GM18520 (cell line): Measurements from ENCODE around the gene DENND1B.

Experiments
- ATAC-seq: cut with Tn5 transposase; IDR thresholded peaks from one replicate; pipeline ENCODE4 v1.9.1; 2021; ENCODE audit not compliant: unreplicated experiment

DENND1B gene

DNA sequence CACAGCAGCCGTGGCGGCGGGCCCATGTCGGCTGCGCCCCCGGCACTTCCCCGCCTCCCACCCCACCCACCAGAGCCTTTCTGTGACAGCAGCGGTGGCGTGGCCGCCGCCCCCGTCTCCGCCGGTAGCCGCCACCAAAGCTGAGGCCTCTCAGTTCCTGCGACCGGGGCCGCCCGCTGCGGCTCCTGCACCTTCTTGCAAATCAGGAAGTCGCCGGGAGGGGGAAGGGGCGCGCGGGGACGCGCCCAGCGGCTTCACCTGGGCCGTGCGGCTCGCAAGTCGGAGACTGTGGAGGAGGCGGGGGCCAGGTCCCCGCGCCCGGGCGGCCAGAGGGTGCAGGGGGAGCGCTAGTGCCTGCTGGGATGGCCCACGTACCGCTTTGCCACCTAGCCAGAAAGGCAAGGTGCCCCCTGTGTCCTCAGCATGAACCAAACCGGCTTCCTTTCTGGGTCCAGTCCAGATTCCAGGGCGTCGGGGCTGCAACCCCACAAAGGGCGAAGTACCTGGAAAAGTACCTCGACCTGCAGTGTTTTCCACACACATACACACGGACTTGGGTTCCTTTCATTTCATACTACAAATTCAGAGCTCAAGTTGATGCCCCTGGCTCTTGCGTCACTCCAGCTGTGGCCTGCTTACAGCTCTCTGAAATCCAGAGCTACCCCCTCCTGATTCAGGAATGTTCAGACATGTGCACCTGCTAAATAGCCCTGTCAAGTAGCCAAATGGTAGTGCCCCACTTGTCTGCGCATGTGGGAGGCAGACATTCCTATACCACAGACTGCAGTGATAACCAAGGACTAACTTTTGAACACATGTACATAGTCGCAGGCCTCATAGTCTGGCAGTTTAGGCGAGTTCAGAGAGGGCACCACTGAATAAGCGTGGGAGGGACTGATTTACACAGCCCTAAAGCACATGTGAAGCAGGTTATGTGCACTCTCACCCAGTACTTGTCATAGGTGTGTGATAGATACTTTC is at the start of gene DENND1B:
Gene DENND1B, minus strand, starts transcription at position 199 of the 981 bp plus-strand sequence. CDS start 325 bp downstream, outside the sequence.
- peak; percentile 34 for ATAC-seq

GRCh38 chr1:197814306-197814705 is 39.0 kb upstream of the DENND1B start:
- ATAC-seq: no peak

GRCh38 chr1:197813741-197814140 is 38.5 kb upstream of the DENND1B start:
- ATAC-seq: no peak

DNA sequence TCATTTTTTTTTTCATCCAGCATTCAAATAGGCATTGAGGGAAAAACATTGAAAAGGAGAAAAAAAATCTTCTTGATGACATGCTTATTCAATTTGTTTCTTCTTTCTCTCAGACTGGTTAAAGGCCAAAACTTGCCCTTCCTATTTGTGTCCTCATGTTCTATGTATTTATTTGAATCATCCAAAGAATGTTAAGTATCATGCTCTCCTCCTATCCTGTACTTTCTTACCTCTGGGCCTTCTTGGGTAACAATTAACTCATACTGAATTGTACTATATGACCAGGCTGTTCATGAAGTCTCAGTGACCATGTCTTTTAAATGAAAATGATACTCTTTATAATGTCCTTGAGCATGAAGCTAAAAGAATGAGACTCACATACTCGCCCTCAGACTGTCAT is 36.5 kb upstream of the DENND1B start:
- ATAC-seq: no peak

DNA sequence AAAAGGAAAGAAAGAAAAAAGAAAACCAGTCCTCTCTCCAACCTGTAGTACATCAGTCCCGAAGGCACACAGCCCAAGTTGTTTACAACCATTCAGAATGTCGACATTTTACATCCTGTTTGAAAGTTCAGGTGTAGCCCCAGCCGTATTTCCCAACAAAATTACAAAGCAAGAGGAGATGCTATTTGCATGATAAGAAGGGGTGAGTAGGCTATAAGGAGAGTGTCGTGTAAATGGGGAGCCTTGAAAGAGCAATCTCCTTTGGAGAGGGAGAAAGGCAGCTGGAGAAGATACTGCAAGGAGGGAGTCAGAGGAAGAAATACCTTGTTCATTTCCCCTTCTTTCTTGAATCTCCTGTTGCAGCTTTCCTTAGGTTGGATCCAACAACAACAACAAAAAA is 35.5 kb upstream of the DENND1B start:
- no peak for ATAC-seq

- peak; percentile 51 for ATAC-seq
Observed at GRCh38 chr1:197808880-197809279, 33.6 kb upstream of the DENND1B start.

- ATAC-seq: no peak
Observed at GRCh38 chr1:197807739-197808453, 32.6 kb upstream of the DENND1B start.

DNA sequence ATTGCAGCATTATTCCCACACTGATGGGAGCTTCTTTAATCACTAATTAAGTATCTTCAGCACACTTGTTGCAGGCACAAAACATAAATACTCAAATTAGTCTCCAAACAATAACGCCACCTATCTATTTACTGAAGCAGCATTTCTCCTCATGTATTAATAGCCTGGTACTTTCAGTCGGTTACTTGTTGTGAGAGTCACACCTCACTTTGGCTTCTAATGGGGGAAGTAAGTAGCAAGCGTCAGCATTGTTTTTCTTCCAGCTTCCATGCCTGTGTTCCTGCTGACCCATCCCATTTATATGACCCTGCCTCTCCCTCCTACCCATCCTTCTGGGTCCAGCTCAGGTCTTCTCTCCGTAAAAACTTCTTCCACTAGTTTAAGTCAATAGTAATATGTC is 31.9 kb upstream of the DENND1B start:
- peak; percentile 86 for ATAC-seq

- no peak for ATAC-seq
Observed at GRCh38 chr1:197806718-197807117, 31.4 kb upstream of the DENND1B start.

- no peak for ATAC-seq
Observed at GRCh38 chr1:197801684-197802083, 26.4 kb upstream of the DENND1B start.

DNA sequence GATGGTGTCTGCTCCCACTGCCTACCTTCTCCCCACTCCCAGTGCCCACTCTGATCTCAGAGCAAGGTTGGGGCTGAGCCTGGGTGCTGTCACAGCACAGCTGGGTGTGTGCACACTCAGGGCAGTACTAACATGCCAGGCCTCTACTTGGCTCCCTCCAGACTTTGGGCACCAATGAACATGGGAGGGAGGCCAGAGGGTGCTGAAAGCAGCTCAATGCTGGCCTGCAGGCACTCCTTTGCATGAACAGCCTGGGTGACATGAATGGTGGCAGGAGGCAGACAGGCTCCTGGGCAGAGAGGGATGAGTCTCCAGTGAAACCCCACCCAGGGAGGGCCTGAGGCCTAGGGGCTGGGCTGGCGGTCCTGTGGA is 25.8 kb upstream of the DENND1B start:
- ATAC-seq: no peak

- ATAC-seq: no peak
Observed at GRCh38 chr1:197800379-197801110, 25.3 kb upstream of the DENND1B start.

- no peak for ATAC-seq
Observed at GRCh38 chr1:197799271-197799670, 24.0 kb upstream of the DENND1B start.

- no peak for ATAC-seq
Observed at GRCh38 chr1:197798492-197798891, 23.2 kb upstream of the DENND1B start.

DNA sequence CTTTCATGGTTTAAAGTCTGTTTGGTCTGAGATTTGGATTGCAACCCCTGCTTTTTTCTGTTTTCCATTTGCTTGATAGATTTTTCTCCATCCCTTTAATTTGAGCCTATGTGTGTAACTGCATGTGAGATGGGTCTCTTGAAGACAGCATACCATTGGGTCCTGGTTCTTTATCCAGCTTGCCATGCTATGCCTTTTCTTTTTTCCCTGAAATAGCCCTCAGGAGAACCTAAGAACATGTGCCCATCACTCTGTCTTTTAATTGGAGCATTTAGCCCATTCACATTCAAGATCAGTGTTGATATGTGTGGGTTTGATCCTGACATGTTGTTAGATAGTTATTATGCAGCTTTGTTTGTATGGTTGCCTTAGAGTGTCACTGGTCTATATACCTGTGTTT is 21.7 kb upstream of the DENND1B start:
- ATAC-seq: no peak

DNA sequence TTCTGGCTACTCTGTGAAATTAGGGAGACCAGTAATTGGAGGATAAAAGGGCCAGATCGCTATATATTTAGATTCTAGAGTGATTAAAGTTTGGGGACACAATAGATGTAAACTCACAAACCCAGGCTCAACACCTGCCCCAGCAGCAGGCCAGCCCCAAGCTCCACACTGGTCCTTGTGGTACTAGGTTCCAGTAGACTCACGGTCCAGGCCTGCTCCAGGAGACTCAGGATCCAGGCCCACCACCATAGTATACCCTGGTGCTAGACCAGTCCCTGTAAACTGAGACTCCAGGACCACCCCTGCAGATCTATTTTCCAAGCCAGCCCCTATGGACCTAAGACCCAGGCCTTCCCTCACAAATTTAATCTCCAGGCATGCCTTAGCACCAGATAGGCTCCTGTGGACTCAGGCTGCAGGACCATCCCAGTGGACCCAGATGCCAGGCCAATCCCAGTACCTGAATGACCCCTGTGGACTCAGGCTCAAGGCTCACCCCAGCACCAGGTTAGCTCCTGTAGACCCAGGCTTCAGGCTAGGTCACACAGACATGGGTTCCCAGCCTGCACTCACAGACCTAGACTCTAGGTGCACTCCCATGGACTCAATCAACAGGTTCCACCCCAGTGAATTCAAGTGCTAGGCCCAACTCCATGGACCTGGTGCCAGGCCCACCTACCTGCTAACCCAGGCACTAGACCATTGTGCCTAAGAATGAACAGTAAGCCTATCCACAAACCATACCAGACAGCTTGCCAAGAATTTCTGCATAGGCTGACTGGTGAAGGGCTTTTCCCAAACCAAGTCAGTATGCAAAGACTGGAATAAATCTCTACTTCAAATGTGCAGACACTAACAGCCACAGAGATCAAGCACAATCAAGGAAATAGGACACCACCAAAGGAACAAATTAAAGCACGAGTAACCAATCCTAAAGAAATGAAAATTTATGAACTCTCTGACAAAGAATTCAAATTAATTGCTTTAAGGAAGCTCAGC is 13.8 kb upstream of the DENND1B start:
- no peak for ATAC-seq

GRCh38 chr1:197787623-197788536 is 12.6 kb upstream of the DENND1B start:
- no peak for ATAC-seq

DNA sequence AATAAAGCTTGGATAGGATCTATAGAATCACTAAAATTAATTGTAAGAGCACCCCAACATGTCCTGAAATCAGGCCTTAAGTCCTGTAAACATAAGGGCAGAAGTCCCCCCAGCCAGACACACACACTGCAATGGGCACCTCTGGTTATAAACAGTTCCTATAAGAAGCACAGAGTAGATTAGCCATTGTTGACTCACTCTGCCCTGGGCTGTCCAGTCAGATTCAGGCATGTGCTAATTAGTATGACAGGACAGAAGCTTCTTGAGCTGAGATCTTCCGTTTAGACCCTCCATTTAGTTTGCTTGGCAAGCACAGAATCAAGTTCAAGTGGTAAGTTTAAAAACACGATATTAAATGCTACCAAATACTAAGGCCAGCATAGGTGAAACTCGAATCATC is 11.8 kb upstream of the DENND1B start:
- ATAC-seq: no peak

GRCh38 chr1:197786280-197786679 is 11.0 kb upstream of the DENND1B start:
- no peak for ATAC-seq
